ENCODE measurements around the gene SEMA4A. TPM values are rescaled to one million over a fixed set of nuclear protein-coding genes. Genes with fewer than 3 reads are reported as not detected.

SEMA4A gene
- total and polyA plus RNA-seq, 9 of the 15 experiments (the other 6 are each of a cell fraction or from before 2014, with no cell fraction given): 0.04 to 1.7 (median 0.45) TPM

- TF ChIP-seq, protein P1, sequence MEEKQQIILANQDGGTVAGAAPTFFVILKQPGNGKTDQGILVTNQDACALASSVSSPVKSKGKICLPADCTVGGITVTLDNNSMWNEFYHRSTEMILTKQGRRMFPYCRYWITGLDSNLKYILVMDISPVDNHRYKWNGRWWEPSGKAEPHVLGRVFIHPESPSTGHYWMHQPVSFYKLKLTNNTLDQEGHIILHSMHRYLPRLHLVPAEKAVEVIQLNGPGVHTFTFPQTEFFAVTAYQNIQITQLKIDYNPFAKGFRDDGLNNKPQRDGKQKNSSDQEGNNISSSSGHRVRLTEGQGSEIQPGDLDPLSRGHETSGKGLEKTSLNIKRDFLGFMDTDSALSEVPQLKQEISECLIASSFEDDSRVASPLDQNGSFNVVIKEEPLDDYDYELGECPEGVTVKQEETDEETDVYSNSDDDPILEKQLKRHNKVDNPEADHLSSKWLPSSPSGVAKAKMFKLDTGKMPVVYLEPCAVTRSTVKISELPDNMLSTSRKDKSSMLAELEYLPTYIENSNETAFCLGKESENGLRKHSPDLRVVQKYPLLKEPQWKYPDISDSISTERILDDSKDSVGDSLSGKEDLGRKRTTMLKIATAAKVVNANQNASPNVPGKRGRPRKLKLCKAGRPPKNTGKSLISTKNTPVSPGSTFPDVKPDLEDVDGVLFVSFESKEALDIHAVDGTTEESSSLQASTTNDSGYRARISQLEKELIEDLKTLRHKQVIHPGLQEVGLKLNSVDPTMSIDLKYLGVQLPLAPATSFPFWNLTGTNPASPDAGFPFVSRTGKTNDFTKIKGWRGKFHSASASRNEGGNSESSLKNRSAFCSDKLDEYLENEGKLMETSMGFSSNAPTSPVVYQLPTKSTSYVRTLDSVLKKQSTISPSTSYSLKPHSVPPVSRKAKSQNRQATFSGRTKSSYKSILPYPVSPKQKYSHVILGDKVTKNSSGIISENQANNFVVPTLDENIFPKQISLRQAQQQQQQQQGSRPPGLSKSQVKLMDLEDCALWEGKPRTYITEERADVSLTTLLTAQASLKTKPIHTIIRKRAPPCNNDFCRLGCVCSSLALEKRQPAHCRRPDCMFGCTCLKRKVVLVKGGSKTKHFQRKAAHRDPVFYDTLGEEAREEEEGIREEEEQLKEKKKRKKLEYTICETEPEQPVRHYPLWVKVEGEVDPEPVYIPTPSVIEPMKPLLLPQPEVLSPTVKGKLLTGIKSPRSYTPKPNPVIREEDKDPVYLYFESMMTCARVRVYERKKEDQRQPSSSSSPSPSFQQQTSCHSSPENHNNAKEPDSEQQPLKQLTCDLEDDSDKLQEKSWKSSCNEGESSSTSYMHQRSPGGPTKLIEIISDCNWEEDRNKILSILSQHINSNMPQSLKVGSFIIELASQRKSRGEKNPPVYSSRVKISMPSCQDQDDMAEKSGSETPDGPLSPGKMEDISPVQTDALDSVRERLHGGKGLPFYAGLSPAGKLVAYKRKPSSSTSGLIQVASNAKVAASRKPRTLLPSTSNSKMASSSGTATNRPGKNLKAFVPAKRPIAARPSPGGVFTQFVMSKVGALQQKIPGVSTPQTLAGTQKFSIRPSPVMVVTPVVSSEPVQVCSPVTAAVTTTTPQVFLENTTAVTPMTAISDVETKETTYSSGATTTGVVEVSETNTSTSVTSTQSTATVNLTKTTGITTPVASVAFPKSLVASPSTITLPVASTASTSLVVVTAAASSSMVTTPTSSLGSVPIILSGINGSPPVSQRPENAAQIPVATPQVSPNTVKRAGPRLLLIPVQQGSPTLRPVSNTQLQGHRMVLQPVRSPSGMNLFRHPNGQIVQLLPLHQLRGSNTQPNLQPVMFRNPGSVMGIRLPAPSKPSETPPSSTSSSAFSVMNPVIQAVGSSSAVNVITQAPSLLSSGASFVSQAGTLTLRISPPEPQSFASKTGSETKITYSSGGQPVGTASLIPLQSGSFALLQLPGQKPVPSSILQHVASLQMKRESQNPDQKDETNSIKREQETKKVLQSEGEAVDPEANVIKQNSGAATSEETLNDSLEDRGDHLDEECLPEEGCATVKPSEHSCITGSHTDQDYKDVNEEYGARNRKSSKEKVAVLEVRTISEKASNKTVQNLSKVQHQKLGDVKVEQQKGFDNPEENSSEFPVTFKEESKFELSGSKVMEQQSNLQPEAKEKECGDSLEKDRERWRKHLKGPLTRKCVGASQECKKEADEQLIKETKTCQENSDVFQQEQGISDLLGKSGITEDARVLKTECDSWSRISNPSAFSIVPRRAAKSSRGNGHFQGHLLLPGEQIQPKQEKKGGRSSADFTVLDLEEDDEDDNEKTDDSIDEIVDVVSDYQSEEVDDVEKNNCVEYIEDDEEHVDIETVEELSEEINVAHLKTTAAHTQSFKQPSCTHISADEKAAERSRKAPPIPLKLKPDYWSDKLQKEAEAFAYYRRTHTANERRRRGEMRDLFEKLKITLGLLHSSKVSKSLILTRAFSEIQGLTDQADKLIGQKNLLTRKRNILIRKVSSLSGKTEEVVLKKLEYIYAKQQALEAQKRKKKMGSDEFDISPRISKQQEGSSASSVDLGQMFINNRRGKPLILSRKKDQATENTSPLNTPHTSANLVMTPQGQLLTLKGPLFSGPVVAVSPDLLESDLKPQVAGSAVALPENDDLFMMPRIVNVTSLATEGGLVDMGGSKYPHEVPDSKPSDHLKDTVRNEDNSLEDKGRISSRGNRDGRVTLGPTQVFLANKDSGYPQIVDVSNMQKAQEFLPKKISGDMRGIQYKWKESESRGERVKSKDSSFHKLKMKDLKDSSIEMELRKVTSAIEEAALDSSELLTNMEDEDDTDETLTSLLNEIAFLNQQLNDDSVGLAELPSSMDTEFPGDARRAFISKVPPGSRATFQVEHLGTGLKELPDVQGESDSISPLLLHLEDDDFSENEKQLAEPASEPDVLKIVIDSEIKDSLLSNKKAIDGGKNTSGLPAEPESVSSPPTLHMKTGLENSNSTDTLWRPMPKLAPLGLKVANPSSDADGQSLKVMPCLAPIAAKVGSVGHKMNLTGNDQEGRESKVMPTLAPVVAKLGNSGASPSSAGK (IDR thresholded peaks at IDR 0.05): no peak
- TF ChIP-seq ZNF184 (CRISPR knock-in tag; IDR thresholded peaks at IDR 0.05) (no peak), PRDM10 (IDR thresholded peaks at IDR 0.05; ENCODE audit: partially characterized antibody) (no peak), ZBTB7A (IDR thresholded peaks at IDR 0.05; ENCODE audit: borderline replicate concordance, control insufficient read depth, low read depth, low read length) (peak; percentile 92), NFXL1 (CRISPR knock-in tag; IDR thresholded peaks at IDR 0.05) (no peak), PHB2 (IDR thresholded peaks at IDR 0.05; ENCODE audit: low read depth) (no peak)
These were observed 27.2 kb upstream of the SEMA4A start (continued) for GRCh38 chr1:156126043-156126629.
